ENCODE results near the gene GLI3.

GLI3 gene

GRCh38 chr7:42099470-42100155, 137.4 kb downstream of the GLI3 start:
- no peak for FAIRE-seq

- FAIRE-seq, result no peak
These were observed 137.9 kb downstream of the GLI3 start for GRCh38 chr7:42099066-42099465.

GRCh38 chr7:42097752-42098151, 139.3 kb downstream of the GLI3 start:
- FAIRE-seq, result no peak

- FAIRE-seq, result no peak
These were observed 140.1 kb downstream of the GLI3 start for GRCh38 chr7:42096681-42097561.

GRCh38 chr7:42096268-42096667, 140.7 kb downstream of the GLI3 start:
- no peak for FAIRE-seq

- no peak for FAIRE-seq
These were observed 141.2 kb downstream of the GLI3 start for GRCh38 chr7:42095791-42096190.

GRCh38 chr7:42093349-42093905, 143.6 kb downstream of the GLI3 start:
- no peak for FAIRE-seq

GRCh38 chr7:42091461-42092291, 145.3 kb downstream of the GLI3 start:
- FAIRE-seq, result no peak

- FAIRE-seq, result no peak
These were observed 146.2 kb downstream of the GLI3 start for GRCh38 chr7:42090806-42091205.

- no peak for FAIRE-seq
These were observed 147.0 kb downstream of the GLI3 start for GRCh38 chr7:42090056-42090455.

GRCh38 chr7:42087616-42088015, 149.4 kb downstream of the GLI3 start:
- FAIRE-seq, result no peak

- no peak for FAIRE-seq
These were observed 151.5 kb downstream of the GLI3 start for GRCh38 chr7:42085531-42085930.

GRCh38 chr7:42084263-42084662, 152.7 kb downstream of the GLI3 start:
- FAIRE-seq, result no peak

GRCh38 chr7:42083284-42083683, 153.7 kb downstream of the GLI3 start:
- FAIRE-seq, result no peak

- FAIRE-seq, result no peak
These were observed 154.9 kb downstream of the GLI3 start for GRCh38 chr7:42082144-42082543.

- FAIRE-seq, result no peak
These were observed 155.3 kb downstream of the GLI3 start for GRCh38 chr7:42081671-42082070.

- no peak for FAIRE-seq
These were observed 156.0 kb downstream of the GLI3 start for GRCh38 chr7:42080841-42081586.

- no peak for FAIRE-seq
These were observed 159.5 kb downstream of the GLI3 start for GRCh38 chr7:42077271-42078135.

- FAIRE-seq, result no peak
These were observed 160.1 kb downstream of the GLI3 start for GRCh38 chr7:42076870-42077269.

- FAIRE-seq, result no peak
These were observed 161.6 kb downstream of the GLI3 start for GRCh38 chr7:42075418-42075817.

GRCh38 chr7:42074076-42074475, 162.9 kb downstream of the GLI3 start:
- no peak for FAIRE-seq

Measured in endometrium (tissue), 2 donors.